ENCODE data around the gene CMTM2.

GRCh38 chr16:66592241-66592640 is 13.0 kb downstream of the CMTM2 start:
- TF ChIP-seq, protein P1, sequence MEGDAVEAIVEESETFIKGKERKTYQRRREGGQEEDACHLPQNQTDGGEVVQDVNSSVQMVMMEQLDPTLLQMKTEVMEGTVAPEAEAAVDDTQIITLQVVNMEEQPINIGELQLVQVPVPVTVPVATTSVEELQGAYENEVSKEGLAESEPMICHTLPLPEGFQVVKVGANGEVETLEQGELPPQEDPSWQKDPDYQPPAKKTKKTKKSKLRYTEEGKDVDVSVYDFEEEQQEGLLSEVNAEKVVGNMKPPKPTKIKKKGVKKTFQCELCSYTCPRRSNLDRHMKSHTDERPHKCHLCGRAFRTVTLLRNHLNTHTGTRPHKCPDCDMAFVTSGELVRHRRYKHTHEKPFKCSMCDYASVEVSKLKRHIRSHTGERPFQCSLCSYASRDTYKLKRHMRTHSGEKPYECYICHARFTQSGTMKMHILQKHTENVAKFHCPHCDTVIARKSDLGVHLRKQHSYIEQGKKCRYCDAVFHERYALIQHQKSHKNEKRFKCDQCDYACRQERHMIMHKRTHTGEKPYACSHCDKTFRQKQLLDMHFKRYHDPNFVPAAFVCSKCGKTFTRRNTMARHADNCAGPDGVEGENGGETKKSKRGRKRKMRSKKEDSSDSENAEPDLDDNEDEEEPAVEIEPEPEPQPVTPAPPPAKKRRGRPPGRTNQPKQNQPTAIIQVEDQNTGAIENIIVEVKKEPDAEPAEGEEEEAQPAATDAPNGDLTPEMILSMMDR (IDR thresholded peaks at IDR 0.05): no peak
- TF ChIP-seq POLR2A (IDR thresholded peaks at IDR 0.05) (no peak), POLR2AphosphoS5 (IDR thresholded peaks at IDR 0.05; ENCODE audit: insufficient read depth in 1 of 2, low read depth in 1 of 2) (no peak)
